NCI-H1436 (cell line): Measurements from ENCODE around the gene DDX23.
"Not testable (repeated sequence)": the region's sequence is repeated elsewhere in the genome, so short reads cannot be mapped to it uniquely, and the experiment has no call there.

Source experiments
- DNase-seq: peaks from one replicate; lab custom pipeline; 2025; lab: John Stamatoyannopoulos, UW

The DDX23 gene

GRCh38 chr12:48862760-48863159, 10.8 kb upstream of the DDX23 start:
- no peak for DNase-seq

- no peak for DNase-seq
Observed at GRCh38 chr12:48861111-48861510, 9.1 kb upstream of the DDX23 start.

GRCh38 chr12:48860236-48860635, 8.3 kb upstream of the DDX23 start:
- not testable (repeated sequence) for DNase-seq

GRCh38 chr12:48859607-48860006, 7.6 kb upstream of the DDX23 start:
- DNase-seq = no peak

GRCh38 chr12:48858043-48858442, 6.1 kb upstream of the DDX23 start:
- no peak for DNase-seq

- DNase-seq = peak; percentile 76
Observed at GRCh38 chr12:48857278-48857994, 5.5 kb upstream of the DDX23 start.

GRCh38 chr12:48856379-48856778, 4.4 kb upstream of the DDX23 start:
- DNase-seq = no peak

- DNase-seq = not testable (repeated sequence)
Observed at GRCh38 chr12:48854932-48855331, 3.0 kb upstream of the DDX23 start.

GRCh38 chr12:48854488-48854887, 2.5 kb upstream of the DDX23 start:
- no peak for DNase-seq

- peak; percentile 88 for DNase-seq
Observed at GRCh38 chr12:48852734-48853688, 1.0 kb upstream of the DDX23 start.

GRCh38 chr12:48842021-48842420, 9.9 kb downstream of the DDX23 start:
- not testable (repeated sequence) for DNase-seq

- no peak for DNase-seq
Observed at GRCh38 chr12:48838048-48838447, 13.9 kb downstream of the DDX23 start.

- no peak for DNase-seq
Observed at GRCh38 chr12:48832321-48833060, 19.5 kb downstream of the DDX23 start.

- DNase-seq = no peak
Observed at GRCh38 chr12:48831257-48831656, 20.7 kb downstream of the DDX23 start.

GRCh38 chr12:48828841-48829575, 23.0 kb downstream of the DDX23 start:
- no peak for DNase-seq

- DNase-seq = no peak
Observed at GRCh38 chr12:48828293-48828692, 23.7 kb downstream of the DDX23 start.

GRCh38 chr12:48827513-48828096, 24.4 kb downstream of the DDX23 start:
- no peak for DNase-seq

GRCh38 chr12:48827026-48827425, 24.9 kb downstream of the DDX23 start:
- no peak for DNase-seq

- no peak for DNase-seq
Observed at GRCh38 chr12:48826209-48826855, 25.6 kb downstream of the DDX23 start.

GRCh38 chr12:48824905-48825304, 27.1 kb downstream of the DDX23 start:
- no peak for DNase-seq

GRCh38 chr12:48824112-48824511, 27.9 kb downstream of the DDX23 start:
- no peak for DNase-seq
